ENCODE measurements around the gene TAF11.

Gene TAF11

GRCh38 chr6:34832942-34833341 lies 54.9 kb downstream of the TAF11 start:
- DNase-seq (ENCODE audit: low read depth): no peak
- H3K4me3 ChIP-seq (ENCODE audit: low read length): no peak overlapping the region
- no peak for TF ChIP-seq CTCF (conservative IDR thresholded peaks at IDR 0.05; ENCODE audit: low read length)

- TF ChIP-seq CTCF (conservative IDR thresholded peaks at IDR 0.05; ENCODE audit: low read length): no peak
- no peak overlapping the region for H3K4me3 ChIP-seq (ENCODE audit: low read length)
- no peak for DNase-seq (ENCODE audit: low read depth)
These were observed 58.7 kb downstream of the TAF11 start for GRCh38 chr6:34829137-34829536.

Data from AG10803 (cell line).